ENCODE data around the gene TAF3.
"Not testable (repeated sequence)": the region's sequence is repeated elsewhere in the genome, so short reads cannot be mapped to it uniquely, and the experiment has no call there.

TAF3 gene

DNA sequence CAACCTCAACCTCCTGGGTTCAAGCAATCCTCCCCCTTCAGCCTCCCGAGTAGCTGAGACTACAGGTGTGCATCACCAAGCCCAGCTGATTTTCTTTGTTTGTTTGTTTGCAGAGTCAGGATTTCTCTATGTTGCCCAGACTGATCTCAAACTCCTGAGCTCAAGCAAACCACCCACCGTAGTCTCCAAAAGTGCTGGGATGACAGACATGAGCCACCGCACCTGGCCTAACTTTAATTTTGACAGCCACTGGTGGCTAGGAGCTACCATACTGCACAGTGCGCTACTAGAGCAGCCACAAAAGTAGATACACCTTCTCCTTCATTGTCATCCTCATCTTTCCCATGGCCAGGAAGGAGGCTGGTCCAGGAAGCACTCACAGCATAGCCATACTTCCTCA, 205.0 kb downstream of the TAF3 start:
- Histone ChIP-seq H3K27me3 (ENCODE audit: control insufficient read depth in 1 of 2, insufficient read depth in 2 of 2, low read length in 2 of 2) (peaks cover 0 to 11% of the 10 kb centered on the region in 2 donors), H3K4me3 (ENCODE audit: low read depth in 1 of 2, low read length in 2 of 2) (no peak overlapping the region), H3K27ac (ENCODE audit: low read depth, low read length) (no peak overlapping the region), H3K9ac (ENCODE audit: low read length) (no peak overlapping the region), H3K9me3 (ENCODE audit: low read length) (no peaks in the 10 kb centered on the region), H3K36me3 (ENCODE audit: insufficient read depth, low read length) (no peaks in the 10 kb centered on the region), H3K4me1 (ENCODE audit: insufficient read depth, low read length) (no peaks in the 10 kb centered on the region)

DNA sequence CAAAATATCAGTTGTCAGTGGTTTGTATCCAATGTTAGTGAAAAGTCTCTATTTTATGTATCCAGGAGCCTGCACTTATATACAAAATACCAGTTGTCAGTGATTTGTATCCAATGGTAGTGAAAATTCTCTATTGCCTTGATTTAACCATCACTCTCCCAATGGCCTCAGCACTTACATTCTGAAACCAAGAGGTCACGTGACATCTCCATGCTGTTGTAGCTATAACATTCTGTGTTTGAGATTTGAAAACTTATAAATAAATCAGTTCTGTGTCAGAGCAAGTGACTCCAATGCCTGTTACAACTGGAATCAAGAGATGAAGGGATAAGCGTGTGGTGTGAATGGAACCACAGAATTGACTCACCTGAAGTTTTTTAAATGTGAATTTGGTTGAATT, 205.5 kb downstream of the TAF3 start:
- H3K4me3 ChIP-seq (ENCODE audit: low read depth in 1 of 2, low read length in 2 of 2) = no peak overlapping the region
- peaks cover 0 to 11% of the 10 kb centered on the region in 2 donors for H3K27me3 ChIP-seq (ENCODE audit: control insufficient read depth in 1 of 2, insufficient read depth in 2 of 2, low read length in 2 of 2)
- H3K9ac ChIP-seq (ENCODE audit: low read length) = no peak overlapping the region
- no peaks in the 10 kb centered on the region for H3K4me1 ChIP-seq (ENCODE audit: insufficient read depth, low read length)
- no peaks in the 10 kb centered on the region for H3K36me3 ChIP-seq (ENCODE audit: insufficient read depth, low read length)
- H3K27ac ChIP-seq (ENCODE audit: low read depth, low read length) = no peak overlapping the region
- H3K9me3 ChIP-seq (ENCODE audit: low read length) = no peaks in the 10 kb centered on the region

DNA sequence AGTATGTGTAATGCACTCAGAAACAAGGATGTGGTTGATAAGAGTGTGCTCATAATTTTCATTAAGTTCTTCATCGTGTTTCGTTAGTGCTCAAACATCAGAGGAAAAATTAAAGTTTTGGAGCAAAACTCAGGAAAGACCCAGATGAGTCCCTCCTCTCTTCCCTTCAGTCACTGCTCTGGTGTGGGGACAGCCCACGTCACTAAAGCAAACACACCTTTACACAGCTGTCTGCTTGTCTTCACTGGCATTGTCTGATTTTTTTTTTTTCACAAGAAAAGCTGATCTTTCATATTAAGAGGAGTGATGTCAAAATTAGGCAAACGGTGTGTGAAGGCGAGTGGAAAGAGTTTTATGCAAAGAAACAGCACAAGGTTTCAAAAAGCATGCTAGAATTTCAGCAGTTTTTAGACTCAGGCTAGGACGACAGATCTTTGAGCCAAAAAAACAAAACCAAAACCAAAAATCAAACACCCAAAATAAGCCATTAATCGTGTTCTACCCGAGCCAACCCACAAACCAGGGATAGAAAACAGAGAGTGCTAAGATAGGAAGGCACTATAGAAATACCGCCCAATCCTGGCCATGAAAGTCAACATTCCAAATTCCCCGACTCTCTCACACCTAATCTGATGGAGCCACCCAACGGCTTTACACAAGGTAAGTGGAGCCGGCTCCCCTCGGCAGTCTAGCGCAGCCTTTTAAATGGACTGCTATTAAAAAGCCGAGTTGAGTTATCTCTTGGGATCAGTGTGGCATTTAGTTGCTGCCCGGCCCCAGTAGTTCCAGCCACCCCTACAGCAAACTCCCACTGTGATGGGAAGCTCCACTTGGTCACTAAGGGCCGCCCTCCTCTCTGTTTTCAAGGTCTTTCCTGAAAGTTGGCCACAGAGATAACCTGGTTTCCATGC, 208.3 kb downstream of the TAF3 start:
- H3K4me1 ChIP-seq (ENCODE audit: insufficient read depth, low read length) = no peaks in the 10 kb centered on the region
- no peak overlapping the region for H3K4me3 ChIP-seq (ENCODE audit: low read depth in 1 of 2, low read length in 2 of 2)
- no peaks in the 10 kb centered on the region for H3K9me3 ChIP-seq (ENCODE audit: low read length)
- no peaks in the 10 kb centered on the region for H3K36me3 ChIP-seq (ENCODE audit: insufficient read depth, low read length)
- H3K9ac ChIP-seq (ENCODE audit: low read length) = no peak overlapping the region
- peaks cover 0 to 11% of the 10 kb centered on the region in 2 donors for H3K27me3 ChIP-seq (ENCODE audit: control insufficient read depth in 1 of 2, insufficient read depth in 2 of 2, low read length in 2 of 2)
- H3K27ac ChIP-seq (ENCODE audit: low read depth, low read length) = no peak overlapping the region

DNA sequence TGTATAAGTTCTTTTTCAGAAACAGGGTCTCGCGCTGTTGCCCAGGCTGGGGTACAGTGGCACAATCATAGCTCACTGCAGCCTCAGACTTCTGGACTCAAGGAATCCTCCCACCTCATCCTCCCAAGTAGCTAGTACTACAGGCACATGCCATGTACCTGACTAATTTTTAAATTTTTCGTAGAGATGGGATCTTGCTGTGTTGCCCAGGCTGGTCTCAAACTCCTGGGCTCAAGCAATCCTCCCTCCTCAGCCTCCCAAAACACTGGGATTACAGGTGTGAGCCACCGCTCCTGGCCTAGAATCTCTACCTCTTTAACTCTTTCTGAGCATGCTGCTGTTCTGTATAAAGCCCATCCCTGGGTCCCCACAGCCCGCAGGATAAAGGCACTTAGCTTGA, 212.9 kb downstream of the TAF3 start:
- H3K9ac ChIP-seq (ENCODE audit: low read length); H3K4me1 ChIP-seq (ENCODE audit: insufficient read depth, low read length); H3K9me3 ChIP-seq (ENCODE audit: low read length); H3K4me3 ChIP-seq (ENCODE audit: low read depth in 1 of 2, low read length in 2 of 2); H3K36me3 ChIP-seq (ENCODE audit: insufficient read depth, low read length); H3K27ac ChIP-seq (ENCODE audit: low read depth, low read length): not testable (repeated sequence)
- peaks cover 24 to 47% of the 10 kb centered on the region in 2 donors for H3K27me3 ChIP-seq (ENCODE audit: control insufficient read depth in 1 of 2, insufficient read depth in 2 of 2, low read length in 2 of 2)

DNA sequence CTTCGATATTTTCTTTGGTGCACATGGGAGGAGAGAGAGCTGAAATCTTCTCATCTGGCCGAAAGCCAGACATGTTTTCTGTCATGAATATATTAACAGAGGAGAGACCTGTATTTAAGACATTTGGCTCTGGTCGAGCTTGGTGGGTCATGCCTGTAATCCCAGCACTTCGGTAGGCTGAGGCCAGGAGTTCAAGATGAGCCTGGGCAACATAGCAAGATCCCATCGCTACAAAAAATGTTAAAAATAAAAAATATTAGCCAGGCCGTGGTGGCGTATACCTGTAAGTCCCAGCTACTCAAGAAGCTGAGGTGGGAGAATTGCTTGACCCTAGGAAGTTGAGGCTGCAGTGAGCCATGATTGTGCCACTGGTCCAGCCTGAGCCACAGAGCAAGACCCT, 214.3 kb downstream of the TAF3 start:
- H3K9ac ChIP-seq (ENCODE audit: low read length) = no peak overlapping the region
- H3K36me3 ChIP-seq (ENCODE audit: insufficient read depth, low read length) = no peaks in the 10 kb centered on the region
- no peak overlapping the region for H3K4me3 ChIP-seq (ENCODE audit: low read depth in 1 of 2, low read length in 2 of 2)
- peaks cover 36 to 51% of the 10 kb centered on the region in 2 donors for H3K27me3 ChIP-seq (ENCODE audit: control insufficient read depth in 1 of 2, insufficient read depth in 2 of 2, low read length in 2 of 2)
- no peak overlapping the region for H3K27ac ChIP-seq (ENCODE audit: low read depth, low read length)
- peaks cover 8% of the 10 kb centered on the region for H3K4me1 ChIP-seq (ENCODE audit: insufficient read depth, low read length)
- H3K9me3 ChIP-seq (ENCODE audit: low read length) = no peaks in the 10 kb centered on the region

DNA sequence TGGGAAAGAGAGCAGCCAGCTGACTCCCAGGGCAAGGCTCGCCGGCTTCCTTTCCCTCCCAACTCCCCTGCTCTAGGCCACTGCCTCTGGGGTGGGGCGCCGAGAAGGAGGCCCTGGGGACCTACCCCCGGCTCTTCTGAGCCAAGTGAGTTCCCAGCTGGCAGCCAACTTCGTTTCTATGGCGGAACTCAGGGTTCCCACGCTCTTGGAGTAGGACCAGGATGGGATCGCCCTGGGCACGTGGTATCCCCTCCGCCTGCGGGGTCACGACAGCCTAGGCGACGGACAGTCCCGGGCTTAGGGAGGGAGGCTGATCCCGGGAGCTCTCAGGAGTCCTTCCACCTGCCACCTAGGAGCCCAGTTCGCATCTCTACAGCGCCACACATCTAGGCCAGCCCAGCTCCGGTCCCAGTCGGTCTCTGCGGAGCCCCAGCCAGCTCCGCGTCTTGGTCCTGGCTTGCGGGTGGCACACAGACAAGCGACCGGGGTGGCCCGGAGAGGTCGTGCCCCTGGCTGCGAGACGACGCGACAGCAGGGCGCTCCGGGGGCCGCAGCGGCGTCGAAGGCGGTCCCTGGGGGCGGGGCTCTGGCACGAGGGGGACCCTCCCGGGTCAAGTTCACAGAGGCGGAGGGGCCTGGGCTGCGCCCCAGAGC, 215.6 kb downstream of the TAF3 start:
- no peaks in the 10 kb centered on the region for H3K9me3 ChIP-seq (ENCODE audit: low read length)
- peaks cover 48 to 64% of the 10 kb centered on the region in 2 donors for H3K27me3 ChIP-seq (ENCODE audit: control insufficient read depth in 1 of 2, insufficient read depth in 2 of 2, low read length in 2 of 2)
- no peak overlapping the region for H3K4me3 ChIP-seq (ENCODE audit: low read depth in 1 of 2, low read length in 2 of 2)
- H3K36me3 ChIP-seq (ENCODE audit: insufficient read depth, low read length) = no peaks in the 10 kb centered on the region
- H3K4me1 ChIP-seq (ENCODE audit: insufficient read depth, low read length) = peaks cover 8% of the 10 kb centered on the region
- H3K9ac ChIP-seq (ENCODE audit: low read length) = no peak overlapping the region
- no peak overlapping the region for H3K27ac ChIP-seq (ENCODE audit: low read depth, low read length)

DNA sequence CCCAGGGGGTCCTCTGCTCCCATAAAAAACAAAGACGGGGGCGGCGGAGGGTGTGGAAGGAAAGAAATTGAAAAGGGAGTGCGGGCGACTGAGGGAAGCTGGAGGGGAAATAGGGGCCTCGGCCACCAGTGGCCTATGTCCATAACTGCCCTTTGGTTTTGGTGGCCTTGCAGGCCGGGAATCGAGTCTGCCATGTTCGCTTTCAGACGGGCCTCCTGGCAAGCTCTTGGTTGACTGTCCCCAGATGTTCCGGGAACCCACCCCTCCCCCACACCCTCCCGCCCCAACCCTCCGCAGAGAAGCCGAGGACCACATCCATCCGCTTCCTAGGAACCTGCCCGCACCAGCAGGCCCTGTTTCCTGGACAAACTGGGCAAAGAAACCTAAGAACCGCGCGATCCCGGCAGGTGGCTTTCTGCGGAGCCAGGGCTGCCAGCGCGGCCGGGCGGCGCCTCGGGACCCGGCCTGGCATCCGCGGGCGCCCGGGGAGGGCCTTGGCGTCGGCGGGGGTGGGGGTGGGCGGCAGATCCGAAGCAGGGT, 216.2 kb downstream of the TAF3 start:
- Histone ChIP-seq H3K9me3 (ENCODE audit: low read length) (no peaks in the 10 kb centered on the region), H3K4me1 (ENCODE audit: insufficient read depth, low read length) (peaks cover 8% of the 10 kb centered on the region), H3K4me3 (ENCODE audit: low read depth in 1 of 2, low read length in 2 of 2) (no peak overlapping the region), H3K36me3 (ENCODE audit: insufficient read depth, low read length) (no peaks in the 10 kb centered on the region), H3K27me3 (ENCODE audit: control insufficient read depth in 1 of 2, insufficient read depth in 2 of 2, low read length in 2 of 2) (peaks cover 54 to 70% of the 10 kb centered on the region in 2 donors), H3K9ac (ENCODE audit: low read length) (no peak overlapping the region), H3K27ac (ENCODE audit: low read depth, low read length) (no peak overlapping the region)

DNA sequence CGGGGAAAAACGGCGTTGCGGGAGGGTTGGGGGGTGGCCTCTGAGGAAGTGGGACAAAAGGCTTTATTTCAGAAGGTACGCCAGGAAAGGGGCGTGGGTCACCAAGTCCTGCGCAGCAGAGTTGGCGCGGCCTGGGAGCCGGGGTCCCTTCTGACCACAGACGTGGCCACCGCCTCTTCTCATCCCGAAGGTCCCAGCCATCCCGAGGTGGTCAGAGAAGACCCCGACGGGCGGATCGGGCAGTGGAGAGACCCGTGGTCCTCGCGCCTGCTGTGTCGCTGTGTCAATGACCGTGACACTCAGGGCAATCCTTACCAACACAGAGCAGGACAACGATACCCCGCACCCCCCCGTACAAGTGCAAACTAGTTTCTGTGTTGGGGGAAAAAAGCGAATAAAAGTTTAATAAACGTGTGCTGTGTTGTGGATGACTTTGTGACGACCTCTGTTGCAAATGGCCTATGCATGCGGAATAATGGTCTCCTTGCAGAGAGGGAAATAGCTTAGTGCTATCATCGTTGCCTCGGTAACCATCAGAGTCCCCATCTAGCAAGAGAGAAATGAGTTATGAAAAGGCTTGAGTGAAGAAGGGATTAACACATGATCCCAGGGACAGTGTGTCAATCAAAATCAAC, 216.8 kb downstream of the TAF3 start:
- Histone ChIP-seq H3K27ac (ENCODE audit: low read depth, low read length) (no peak overlapping the region), H3K36me3 (ENCODE audit: insufficient read depth, low read length) (no peaks in the 10 kb centered on the region), H3K27me3 (ENCODE audit: control insufficient read depth in 1 of 2, insufficient read depth in 2 of 2, low read length in 2 of 2) (peaks cover 60 to 76% of the 10 kb centered on the region in 2 donors), H3K9ac (ENCODE audit: low read length) (no peak overlapping the region), H3K4me1 (ENCODE audit: insufficient read depth, low read length) (peaks cover 8% of the 10 kb centered on the region), H3K4me3 (ENCODE audit: low read depth in 1 of 2, low read length in 2 of 2) (no peak overlapping the region), H3K9me3 (ENCODE audit: low read length) (no peaks in the 10 kb centered on the region)

DNA sequence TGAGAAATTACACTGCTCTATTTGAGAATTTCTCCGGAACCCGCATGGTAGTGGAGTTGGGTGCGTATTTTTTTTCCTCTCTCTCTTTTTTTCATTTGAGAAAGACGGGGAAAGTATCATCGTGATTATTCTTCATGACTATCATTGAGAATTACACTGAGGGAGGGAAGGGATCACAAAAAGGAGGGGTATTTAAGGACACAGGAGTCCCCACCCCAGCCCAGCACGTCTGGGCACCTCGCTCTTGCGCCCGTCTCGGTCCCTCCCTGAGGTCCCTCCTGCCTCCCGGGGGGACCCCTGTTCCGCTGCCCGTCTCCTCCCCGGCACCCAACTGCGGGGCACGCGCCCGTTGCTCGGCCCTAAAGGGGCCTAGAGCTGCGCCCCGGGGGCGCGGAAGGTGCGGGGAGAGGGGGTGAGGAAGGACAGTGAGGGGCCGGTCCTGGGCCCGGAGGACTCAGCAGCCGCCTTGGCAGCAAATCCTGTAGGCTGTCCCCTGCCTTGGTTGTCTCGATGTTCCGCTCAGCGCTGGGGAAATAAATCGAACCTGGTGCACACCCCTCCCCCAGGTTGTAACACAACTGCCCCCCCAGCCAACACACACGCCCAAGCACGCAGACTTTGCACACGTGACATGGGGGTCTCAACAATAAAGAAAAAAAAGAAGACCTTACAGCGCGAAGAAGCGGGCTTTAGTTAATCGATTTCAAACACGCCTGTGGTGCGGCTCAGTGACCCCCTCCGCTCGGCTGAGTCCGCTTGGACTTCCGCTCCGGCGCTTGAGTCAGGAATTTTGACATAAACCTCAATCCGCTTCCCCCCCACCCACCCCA, 217.6 kb downstream of the TAF3 start:
- Histone ChIP-seq H3K4me3 (ENCODE audit: low read depth in 1 of 2, low read length in 2 of 2) (no peak overlapping the region), H3K27ac (ENCODE audit: low read depth, low read length) (no peak overlapping the region), H3K4me1 (ENCODE audit: insufficient read depth, low read length) (peaks cover 8% of the 10 kb centered on the region), H3K9me3 (ENCODE audit: low read length) (no peaks in the 10 kb centered on the region), H3K27me3 (ENCODE audit: control insufficient read depth in 1 of 2, insufficient read depth in 2 of 2, low read length in 2 of 2) (peaks cover 67 to 83% of the 10 kb centered on the region in 2 donors), H3K36me3 (ENCODE audit: insufficient read depth, low read length) (no peaks in the 10 kb centered on the region), H3K9ac (ENCODE audit: low read length) (no peak overlapping the region)

DNA sequence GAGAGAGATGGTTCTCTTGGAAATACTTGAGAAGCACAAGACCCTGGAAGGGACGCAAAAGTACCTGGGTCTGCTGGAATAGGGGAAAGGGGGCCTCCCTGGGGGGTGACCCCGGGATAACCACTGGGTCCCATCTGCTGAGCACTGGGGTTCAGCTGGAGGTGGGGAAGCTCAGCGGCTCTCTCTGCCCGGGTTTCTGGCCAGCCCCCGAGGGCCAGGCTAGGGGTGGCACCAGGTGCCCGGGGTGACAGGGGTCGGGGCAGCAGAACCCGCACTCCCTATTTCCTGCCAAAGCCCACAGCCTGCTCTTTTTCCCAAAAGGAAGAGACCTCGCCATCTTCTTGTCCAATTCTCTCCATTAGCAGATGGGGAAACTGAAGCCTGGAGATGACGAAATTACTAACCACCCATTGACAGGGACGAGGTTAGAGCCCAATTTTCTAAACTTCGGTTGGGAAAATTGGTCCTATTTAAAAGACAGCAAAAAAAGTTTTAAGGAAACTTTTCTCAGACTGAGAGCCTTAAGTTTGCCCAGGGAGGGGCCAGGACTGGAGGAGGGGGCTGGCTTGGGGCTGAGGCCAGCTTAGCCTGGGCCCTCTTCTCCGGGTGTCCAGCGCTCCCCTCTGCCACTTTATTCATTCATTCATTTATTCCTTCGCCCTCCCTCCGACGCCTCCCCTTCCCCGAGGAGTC, 218.3 kb downstream of the TAF3 start:
- no peak overlapping the region for H3K9ac ChIP-seq (ENCODE audit: low read length)
- H3K27me3 ChIP-seq (ENCODE audit: control insufficient read depth in 1 of 2, insufficient read depth in 2 of 2, low read length in 2 of 2) = peaks cover 73 to 91% of the 10 kb centered on the region in 2 donors
- H3K27ac ChIP-seq (ENCODE audit: low read depth, low read length) = no peak overlapping the region
- H3K9me3 ChIP-seq (ENCODE audit: low read length) = no peaks in the 10 kb centered on the region
- no peak overlapping the region for H3K4me3 ChIP-seq (ENCODE audit: low read depth in 1 of 2, low read length in 2 of 2)
- no peaks in the 10 kb centered on the region for H3K36me3 ChIP-seq (ENCODE audit: insufficient read depth, low read length)
- peaks cover 8% of the 10 kb centered on the region for H3K4me1 ChIP-seq (ENCODE audit: insufficient read depth, low read length)
